Measurements from ENCODE around the gene HIGD1C.

DNA sequence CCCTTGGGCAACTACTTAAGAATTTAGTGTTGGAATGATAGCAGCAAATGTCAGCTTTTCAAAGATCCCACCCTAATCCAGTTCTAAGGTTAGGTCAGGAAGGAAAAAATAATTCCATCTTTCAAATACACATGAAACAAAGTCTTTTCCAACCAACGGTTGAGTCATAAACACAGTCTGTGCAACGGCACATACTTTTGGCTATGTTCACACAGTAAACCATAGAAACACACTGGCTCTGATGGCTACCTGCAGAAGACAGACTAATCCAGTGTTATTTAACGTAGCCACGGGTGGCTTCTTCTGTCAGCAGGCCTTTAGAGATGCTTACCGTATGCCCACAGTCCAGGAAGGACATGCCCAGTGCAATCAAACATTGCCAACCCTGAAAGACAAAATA, 35.7 kb downstream of the HIGD1C start:
- TF ChIP-seq, protein P1, sequence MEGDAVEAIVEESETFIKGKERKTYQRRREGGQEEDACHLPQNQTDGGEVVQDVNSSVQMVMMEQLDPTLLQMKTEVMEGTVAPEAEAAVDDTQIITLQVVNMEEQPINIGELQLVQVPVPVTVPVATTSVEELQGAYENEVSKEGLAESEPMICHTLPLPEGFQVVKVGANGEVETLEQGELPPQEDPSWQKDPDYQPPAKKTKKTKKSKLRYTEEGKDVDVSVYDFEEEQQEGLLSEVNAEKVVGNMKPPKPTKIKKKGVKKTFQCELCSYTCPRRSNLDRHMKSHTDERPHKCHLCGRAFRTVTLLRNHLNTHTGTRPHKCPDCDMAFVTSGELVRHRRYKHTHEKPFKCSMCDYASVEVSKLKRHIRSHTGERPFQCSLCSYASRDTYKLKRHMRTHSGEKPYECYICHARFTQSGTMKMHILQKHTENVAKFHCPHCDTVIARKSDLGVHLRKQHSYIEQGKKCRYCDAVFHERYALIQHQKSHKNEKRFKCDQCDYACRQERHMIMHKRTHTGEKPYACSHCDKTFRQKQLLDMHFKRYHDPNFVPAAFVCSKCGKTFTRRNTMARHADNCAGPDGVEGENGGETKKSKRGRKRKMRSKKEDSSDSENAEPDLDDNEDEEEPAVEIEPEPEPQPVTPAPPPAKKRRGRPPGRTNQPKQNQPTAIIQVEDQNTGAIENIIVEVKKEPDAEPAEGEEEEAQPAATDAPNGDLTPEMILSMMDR (conservative IDR thresholded peaks at IDR 0.05; ENCODE audit: low read depth in 2 of 2), result no peak
- TF ChIP-seq EZH2phosphoT487 (IDR thresholded peaks at IDR 0.05; ENCODE audit: unreplicated experiment) (no peak), CREB1 (CRISPR knock-in tag; IDR thresholded peaks at IDR 0.05; ENCODE audit: low read depth) (no peak), POLR2AphosphoS5 (IDR thresholded peaks at IDR 0.05; ENCODE audit: low read depth) (no peak), JUNB (IDR thresholded peaks at IDR 0.05; ENCODE audit: unreplicated experiment) (no peak), NANOG (IDR thresholded peaks at IDR 0.05; ENCODE audit: borderline replicate concordance) (no peak), EZH2 (IDR thresholded peaks at IDR 0.05; ENCODE audit: low read depth, unreplicated experiment) (no peak), STAT1 (IDR thresholded peaks at IDR 0.05; ENCODE audit: unreplicated experiment) (no peak)
- TF ChIP-seq, protein P2, sequence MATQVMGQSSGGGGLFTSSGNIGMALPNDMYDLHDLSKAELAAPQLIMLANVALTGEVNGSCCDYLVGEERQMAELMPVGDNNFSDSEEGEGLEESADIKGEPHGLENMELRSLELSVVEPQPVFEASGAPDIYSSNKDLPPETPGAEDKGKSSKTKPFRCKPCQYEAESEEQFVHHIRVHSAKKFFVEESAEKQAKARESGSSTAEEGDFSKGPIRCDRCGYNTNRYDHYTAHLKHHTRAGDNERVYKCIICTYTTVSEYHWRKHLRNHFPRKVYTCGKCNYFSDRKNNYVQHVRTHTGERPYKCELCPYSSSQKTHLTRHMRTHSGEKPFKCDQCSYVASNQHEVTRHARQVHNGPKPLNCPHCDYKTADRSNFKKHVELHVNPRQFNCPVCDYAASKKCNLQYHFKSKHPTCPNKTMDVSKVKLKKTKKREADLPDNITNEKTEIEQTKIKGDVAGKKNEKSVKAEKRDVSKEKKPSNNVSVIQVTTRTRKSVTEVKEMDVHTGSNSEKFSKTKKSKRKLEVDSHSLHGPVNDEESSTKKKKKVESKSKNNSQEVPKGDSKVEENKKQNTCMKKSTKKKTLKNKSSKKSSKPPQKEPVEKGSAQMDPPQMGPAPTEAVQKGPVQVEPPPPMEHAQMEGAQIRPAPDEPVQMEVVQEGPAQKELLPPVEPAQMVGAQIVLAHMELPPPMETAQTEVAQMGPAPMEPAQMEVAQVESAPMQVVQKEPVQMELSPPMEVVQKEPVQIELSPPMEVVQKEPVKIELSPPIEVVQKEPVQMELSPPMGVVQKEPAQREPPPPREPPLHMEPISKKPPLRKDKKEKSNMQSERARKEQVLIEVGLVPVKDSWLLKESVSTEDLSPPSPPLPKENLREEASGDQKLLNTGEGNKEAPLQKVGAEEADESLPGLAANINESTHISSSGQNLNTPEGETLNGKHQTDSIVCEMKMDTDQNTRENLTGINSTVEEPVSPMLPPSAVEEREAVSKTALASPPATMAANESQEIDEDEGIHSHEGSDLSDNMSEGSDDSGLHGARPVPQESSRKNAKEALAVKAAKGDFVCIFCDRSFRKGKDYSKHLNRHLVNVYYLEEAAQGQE (IDR thresholded peaks at IDR 0.05; ENCODE audit: unreplicated experiment), result no peak
